Measurements from ENCODE around the gene LGR4. TPM values are rescaled to one million over a fixed set of nuclear protein-coding genes. Genes with fewer than 3 reads are reported as not detected.

LGR4 gene
- total and polyA plus RNA-seq, 8 donors, result 23.4 to 73.0 (median 54.5) TPM

- no peaks in the 10 kb centered on the region for H3K36me3 ChIP-seq
- H3K27me3 ChIP-seq, result no peaks in the 10 kb centered on the region
- peak overlapping the region in 2 of 4 donors; percentile 22 to 50 for H3K27ac ChIP-seq
- ATAC-seq (peak in 3 of 4 donors; percentile 34 to 54 (median 43)), DNase-seq (no peak), FAIRE-seq (no peak)
- H3K4me1 ChIP-seq, result peaks cover 31 to 42% (median 39%) of the 10 kb centered on the region in 3 donors
- H3K4me3 ChIP-seq, result no peak overlapping the region
- TF ChIP-seq CTCF (IDR thresholded peaks at IDR 0.05), result no peak
- intact Hi-C loops (cut with DNase I), result no loop called here
- H3K9me3 ChIP-seq, result no peaks in the 10 kb centered on the region
These were observed 122.1 kb downstream of the LGR4 start for GRCh38 chr11:27350511-27350910.

- intact Hi-C loops (cut with DNase I), result no loop called here
- FAIRE-seq, result no peak
- H3K4me1 ChIP-seq, result peaks cover 29 to 42% (median 33%) of the 10 kb centered on the region in 3 donors
- WGBS, 2 donors, result 87 to 89% methylated on average over 2 of the region's 2 CpGs
- no peaks in the 10 kb centered on the region for H3K27me3 ChIP-seq
- no peaks in the 10 kb centered on the region for H3K36me3 ChIP-seq
- no peaks in the 10 kb centered on the region for H3K9me3 ChIP-seq
- H3K4me3 ChIP-seq, result no peak overlapping the region
- H3K27ac ChIP-seq, result peak overlapping the region in 2 of 4 donors; percentile 22 to 50
- no peak for TF ChIP-seq CTCF (IDR thresholded peaks at IDR 0.05)
- peak in 1 of 4 donors; percentile 35 for ATAC-seq
- DNase-seq, result no peak
These were observed 122.7 kb downstream of the LGR4 start for GRCh38 chr11:27349919-27350318.

GRCh38 chr11:27348340-27348873 lies 124.2 kb downstream of the LGR4 start:
- ATAC-seq (peak in 3 of 4 donors; percentile 36 to 46 (median 44)), DNase-seq (no peak), FAIRE-seq (peak; percentile 43)
- intact Hi-C loops (cut with DNase I), result no loop called here
- Histone ChIP-seq H3K4me1 (peaks cover 22 to 30% (median 28%) of the 10 kb centered on the region in 3 donors), H3K27ac (peak overlapping the region in 1 of 4 donors; percentile 33), H3K36me3 (no peaks in the 10 kb centered on the region), H3K4me3 (peak overlapping the region in 1 of 4 donors; percentile 15), H3K27me3 (no peaks in the 10 kb centered on the region), H3K9me3 (no peaks in the 10 kb centered on the region)
- WGBS, 2 donors, result 15 to 16% methylated on average over 3 of the region's 3 CpGs
- TF ChIP-seq CTCF (IDR thresholded peaks at IDR 0.05), result no peak

GRCh38 chr11:27347359-27348339 lies 124.9 kb downstream of the LGR4 start:
- 9 to 10% methylated on average over 5 of the region's 5 CpGs for WGBS, 2 donors
- intact Hi-C loops (cut with DNase I), result no loop called here
- no peak for DNase-seq
- peak; percentile 62 to 83 (median 78) for ATAC-seq
- peak overlapping the region in 2 of 4 donors; percentile 9 to 15 for H3K4me3 ChIP-seq
- H3K27ac ChIP-seq, result peak overlapping the region in 2 of 4 donors; percentile 33 to 60
- peak; percentile 73 for FAIRE-seq
- no peak for TF ChIP-seq CTCF (IDR thresholded peaks at IDR 0.05)
- H3K9me3 ChIP-seq, result no peaks in the 10 kb centered on the region
- H3K36me3 ChIP-seq, result no peaks in the 10 kb centered on the region
- no peaks in the 10 kb centered on the region for H3K27me3 ChIP-seq
- peaks cover 22 to 30% (median 28%) of the 10 kb centered on the region in 3 donors for H3K4me1 ChIP-seq

Data from pancreas (tissue), 10 donors.